ENCODE measurements around the gene CACNB4. TPM values are rescaled to one million over a fixed set of nuclear protein-coding genes. Genes with fewer than 3 reads are reported as not detected.
A peak's percentile ranks its signal among the peaks of the same experiment; 100 is the strongest.
"Not testable (repeated sequence)": the region's sequence is repeated elsewhere in the genome, so short reads cannot be mapped to it uniquely, and the experiment has no call there.

CACNB4 gene
- polyA plus RNA-seq, 1 donor, result 1.8 TPM

GRCh38 chr2:152022090-152022489, 76.8 kb downstream of the CACNB4 start:
- H3K9me3 ChIP-seq (ENCODE audit: control insufficient read depth, low read depth, low read length), result no peaks in the 10 kb centered on the region
- H3K27me3 ChIP-seq (ENCODE audit: control insufficient read depth, insufficient read depth, low read length), result peaks cover 6% of the 10 kb centered on the region
- no peak for DNase-seq
- no peak overlapping the region for H3K4me3 ChIP-seq (ENCODE audit: low read length)
- H3K27ac ChIP-seq (ENCODE audit: low read length), result no peak overlapping the region
- no peaks in the 10 kb centered on the region for H3K4me1 ChIP-seq (ENCODE audit: control insufficient read depth, insufficient read depth, low read length)
- no peaks in the 10 kb centered on the region for H3K36me3 ChIP-seq (ENCODE audit: control insufficient read depth, insufficient read depth, low read length)
- WGBS (ENCODE audit: insufficient coverage, low lambda C conversion rate), result no CpG with 5 or more reads among the region's 3 CpGs

GRCh38 chr2:152021001-152021400, 77.8 kb downstream of the CACNB4 start:
- not testable (repeated sequence) for H3K4me1 ChIP-seq (ENCODE audit: control insufficient read depth, insufficient read depth, low read length); DNase-seq; H3K4me3 ChIP-seq (ENCODE audit: low read length); H3K27me3 ChIP-seq (ENCODE audit: control insufficient read depth, insufficient read depth, low read length); H3K36me3 ChIP-seq (ENCODE audit: control insufficient read depth, insufficient read depth, low read length); H3K27ac ChIP-seq (ENCODE audit: low read length); H3K9me3 ChIP-seq (ENCODE audit: control insufficient read depth, low read depth, low read length)
- WGBS (ENCODE audit: insufficient coverage, low lambda C conversion rate), result no CpG with 5 or more reads among the region's 11 CpGs

GRCh38 chr2:152019732-152020131, 79.1 kb downstream of the CACNB4 start:
- Histone ChIP-seq H3K4me1 (ENCODE audit: control insufficient read depth, insufficient read depth, low read length) (no peaks in the 10 kb centered on the region), H3K27ac (ENCODE audit: low read length) (no peak overlapping the region), H3K4me3 (ENCODE audit: low read length) (no peak overlapping the region), H3K9me3 (ENCODE audit: control insufficient read depth, low read depth, low read length) (no peaks in the 10 kb centered on the region), H3K27me3 (ENCODE audit: control insufficient read depth, insufficient read depth, low read length) (peaks cover 7% of the 10 kb centered on the region), H3K36me3 (ENCODE audit: control insufficient read depth, insufficient read depth, low read length) (no peaks in the 10 kb centered on the region)
- no peak for DNase-seq

- H3K36me3 ChIP-seq (ENCODE audit: control insufficient read depth, insufficient read depth, low read length), result no peaks in the 10 kb centered on the region
- no peaks in the 10 kb centered on the region for H3K4me1 ChIP-seq (ENCODE audit: control insufficient read depth, insufficient read depth, low read length)
- DNase-seq, result no peak
- no peak overlapping the region for H3K27ac ChIP-seq (ENCODE audit: low read length)
- no peaks in the 10 kb centered on the region for H3K9me3 ChIP-seq (ENCODE audit: control insufficient read depth, low read depth, low read length)
- H3K27me3 ChIP-seq (ENCODE audit: control insufficient read depth, insufficient read depth, low read length), result peaks cover 7% of the 10 kb centered on the region
- no CpG with 5 or more reads among the region's 7 CpGs for WGBS (ENCODE audit: insufficient coverage, low lambda C conversion rate)
- no peak overlapping the region for H3K4me3 ChIP-seq (ENCODE audit: low read length)
These were observed 82.4 kb downstream of the CACNB4 start for GRCh38 chr2:152016181-152017120.

- Histone ChIP-seq H3K9me3 (ENCODE audit: control insufficient read depth, low read depth, low read length) (no peaks in the 10 kb centered on the region), H3K27me3 (ENCODE audit: control insufficient read depth, insufficient read depth, low read length) (peaks cover 9% of the 10 kb centered on the region), H3K36me3 (ENCODE audit: control insufficient read depth, insufficient read depth, low read length) (no peaks in the 10 kb centered on the region), H3K27ac (ENCODE audit: low read length) (no peak overlapping the region), H3K4me3 (ENCODE audit: low read length) (no peak overlapping the region), H3K4me1 (ENCODE audit: control insufficient read depth, insufficient read depth, low read length) (no peaks in the 10 kb centered on the region)
- 25% methylated on average over 1 of the region's 5 CpGs for WGBS (ENCODE audit: insufficient coverage, low lambda C conversion rate)
- no peak for DNase-seq
These were observed 83.3 kb downstream of the CACNB4 start for GRCh38 chr2:152015552-152015951.

- WGBS (ENCODE audit: insufficient coverage, low lambda C conversion rate), result 83% methylated on average over 1 of the region's 1 CpG
- H3K27ac ChIP-seq (ENCODE audit: low read length), result no peak overlapping the region
- H3K9me3 ChIP-seq (ENCODE audit: control insufficient read depth, low read depth, low read length), result no peaks in the 10 kb centered on the region
These were observed 86.1 kb downstream of the CACNB4 start for GRCh38 chr2:152012697-152013096.

GRCh38 chr2:152011724-152012123, 87.1 kb downstream of the CACNB4 start:
- Histone ChIP-seq H3K27ac (ENCODE audit: low read length) (no peak overlapping the region), H3K9me3 (ENCODE audit: control insufficient read depth, low read depth, low read length) (no peaks in the 10 kb centered on the region), H3K36me3 (ENCODE audit: control insufficient read depth, insufficient read depth, low read length) (no peaks in the 10 kb centered on the region), H3K4me3 (ENCODE audit: low read length) (no peak overlapping the region), H3K4me1 (ENCODE audit: control insufficient read depth, insufficient read depth, low read length) (no peaks in the 10 kb centered on the region), H3K27me3 (ENCODE audit: control insufficient read depth, insufficient read depth, low read length) (peaks cover 3% of the 10 kb centered on the region)
- WGBS (ENCODE audit: insufficient coverage, low lambda C conversion rate), result no CpG with 5 or more reads among the region's 2 CpGs
- no peak for DNase-seq

More at GRCh38 chr2:152012697-152013096, 86.1 kb downstream of the CACNB4 start:
- H3K4me1 ChIP-seq (ENCODE audit: control insufficient read depth, insufficient read depth, low read length), result no peaks in the 10 kb centered on the region
- H3K4me3 ChIP-seq (ENCODE audit: low read length), result no peak overlapping the region
- H3K36me3 ChIP-seq (ENCODE audit: control insufficient read depth, insufficient read depth, low read length), result no peaks in the 10 kb centered on the region
- DNase-seq, result no peak
- peaks cover 3% of the 10 kb centered on the region for H3K27me3 ChIP-seq (ENCODE audit: control insufficient read depth, insufficient read depth, low read length)

GRCh38 chr2:152005607-152006006, 93.2 kb downstream of the CACNB4 start:
- Histone ChIP-seq H3K4me1 (ENCODE audit: control insufficient read depth, insufficient read depth, low read length) (no peaks in the 10 kb centered on the region), H3K36me3 (ENCODE audit: control insufficient read depth, insufficient read depth, low read length) (no peaks in the 10 kb centered on the region), H3K9me3 (ENCODE audit: control insufficient read depth, low read depth, low read length) (no peaks in the 10 kb centered on the region), H3K4me3 (ENCODE audit: low read length) (no peak overlapping the region), H3K27me3 (ENCODE audit: control insufficient read depth, insufficient read depth, low read length) (peaks cover 1% of the 10 kb centered on the region), H3K27ac (ENCODE audit: low read length) (no peak overlapping the region)
- DNase-seq, result no peak
- WGBS (ENCODE audit: insufficient coverage, low lambda C conversion rate), result no CpG with 5 or more reads among the region's 4 CpGs

GRCh38 chr2:152003283-152003682, 95.6 kb downstream of the CACNB4 start:
- H3K27ac ChIP-seq (ENCODE audit: low read length); H3K9me3 ChIP-seq (ENCODE audit: control insufficient read depth, low read depth, low read length); H3K4me3 ChIP-seq (ENCODE audit: low read length); H3K4me1 ChIP-seq (ENCODE audit: control insufficient read depth, insufficient read depth, low read length); H3K27me3 ChIP-seq (ENCODE audit: control insufficient read depth, insufficient read depth, low read length); DNase-seq; H3K36me3 ChIP-seq (ENCODE audit: control insufficient read depth, insufficient read depth, low read length): not testable (repeated sequence)
- WGBS (ENCODE audit: insufficient coverage, low lambda C conversion rate), result 71% methylated on average over 1 of the region's 5 CpGs

GRCh38 chr2:151999053-151999452, 99.8 kb downstream of the CACNB4 start:
- no peaks in the 10 kb centered on the region for H3K4me1 ChIP-seq (ENCODE audit: control insufficient read depth, insufficient read depth, low read length)
- no peak overlapping the region for H3K4me3 ChIP-seq (ENCODE audit: low read length)
- DNase-seq, result peak in 1 of 2 donors; percentile 17
- H3K27ac ChIP-seq (ENCODE audit: low read length), result no peak overlapping the region
- H3K36me3 ChIP-seq (ENCODE audit: control insufficient read depth, insufficient read depth, low read length), result no peaks in the 10 kb centered on the region
- H3K27me3 ChIP-seq (ENCODE audit: control insufficient read depth, insufficient read depth, low read length), result no peaks in the 10 kb centered on the region
- H3K9me3 ChIP-seq (ENCODE audit: control insufficient read depth, low read depth, low read length), result no peaks in the 10 kb centered on the region
- WGBS (ENCODE audit: insufficient coverage, low lambda C conversion rate), result 40% methylated on average over 2 of the region's 6 CpGs

Data from large intestine (tissue), 3 donors.